A549 (cell line): Measurements from ENCODE around the gene HRC.
A peak's percentile ranks its signal among the peaks of the same experiment; 100 is the strongest.

Experiments used
- BCL3 ChIP-seq: fragments of >200 bp; sonication (Bioruptor Twin); formaldehyde crosslinking; IDR thresholded peaks from 3 replicates; pipeline ENCODE4 v1.6.1; 2016
- BHLHE40 ChIP-seq: IDR thresholded peaks from 2 replicates; pipeline ENCODE4 v1.6.1; 2012; ENCODE audit warnings: low read depth, low read length, inconsistent platforms
- CTCF ChIP-seq: fragments of >200 bp; sonication (Bioruptor Twin); formaldehyde crosslinking; IDR thresholded peaks from 3 replicates; pipeline ENCODE4 v1.5.1; 2016
- ESRRA ChIP-seq: fragments of 150-350 bp; IDR thresholded peaks from 2 replicates; pipeline ENCODE4 v1.6.1; 2014; ENCODE audit warnings: mild to moderate bottlenecking, low read length, borderline replicate concordance
- HOXA7 ChIP-seq: fragments of 250-450 bp; sonication (Bioruptor Pico); IDR thresholded peaks from 2 replicates; pipeline ENCODE4 v1.5.0; 2020; ENCODE audit warnings: mild to moderate bottlenecking, moderate library complexity
- JUN ChIP-seq, 2 experiments: fragments of >200 bp; sonication (Bioruptor Twin); formaldehyde crosslinking; IDR thresholded peaks; 2 replicates in 1 of 2; 3 replicates in 1 of 2; pipeline ENCODE4 v1.6.1; 2016 to 2017
- KDM5A ChIP-seq: fragments of 200-600 bp; sonication (generic); IDR thresholded peaks from 2 replicates; pipeline ENCODE4 v1.6.1; 2016; ENCODE audit warnings: antibody characterized with exemption, mild to moderate bottlenecking
- MAX ChIP-seq: IDR thresholded peaks from 2 replicates; pipeline ENCODE4 v1.6.1; 2012
- MYC ChIP-seq: IDR thresholded peaks from 2 replicates; pipeline ENCODE4 v1.6.1; 2012; ENCODE audit warnings: mild to moderate bottlenecking, inconsistent platforms, low read length, improper control_type of control experiment, borderline replicate concordance
- NPAS2 ChIP-seq: fragments of 250-450 bp; sonication (Bioruptor Pico); IDR thresholded peaks from 2 replicates; pipeline ENCODE4 v1.8.0; 2022; ENCODE audit warnings: mild to moderate bottlenecking, moderate library complexity, borderline replicate concordance
- POLR2A ChIP-seq: IDR thresholded peaks from 2 replicates; pipeline ENCODE4 v1.6.1; 2012; ENCODE audit warnings: mild to moderate bottlenecking, low read length
- RARB ChIP-seq: fragments of 250-450 bp; sonication (Bioruptor Pico); IDR thresholded peaks from 2 replicates; pipeline ENCODE4 v1.8.0; 2021; ENCODE audit warnings: mild to moderate bottlenecking, moderate library complexity
- TFCP2L1 ChIP-seq: fragments of 250-450 bp; sonication (Bioruptor Pico); IDR thresholded peaks from 2 replicates; pipeline ENCODE4 v1.5.0; 2021; ENCODE audit warnings: mild to moderate bottlenecking

DNA sequence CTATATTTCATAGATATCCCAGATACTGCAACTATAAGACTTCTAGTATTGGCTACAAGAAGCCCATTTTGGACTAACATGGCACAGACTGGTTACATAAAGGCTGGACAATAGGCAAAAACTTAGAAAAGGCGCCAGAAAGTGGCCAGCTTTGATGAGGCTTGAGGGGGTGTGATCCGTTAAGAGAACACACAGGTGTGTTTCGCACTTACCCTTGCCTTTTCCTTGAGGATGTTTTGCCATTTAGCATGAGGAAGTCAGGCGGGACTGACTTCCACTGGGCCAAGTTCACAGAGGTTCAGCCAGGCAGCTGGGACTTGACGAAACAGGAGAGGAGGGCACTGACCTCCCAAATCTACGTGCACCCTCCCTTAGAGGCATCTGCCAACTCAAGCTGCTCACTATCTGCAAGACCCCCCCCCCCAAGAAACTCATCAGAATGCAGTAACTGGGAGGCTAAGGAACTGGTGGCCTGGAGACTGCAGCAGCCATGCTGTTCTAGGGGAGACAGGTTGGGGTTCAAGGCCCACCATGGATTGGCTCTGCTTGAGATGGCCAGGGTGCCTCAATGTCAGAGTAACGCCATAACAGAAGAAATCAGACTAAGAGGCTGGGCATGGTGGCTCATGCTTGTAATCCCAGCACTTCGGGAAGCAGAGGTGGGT lies 45.5 kb downstream of the HRC start:
- TF ChIP-seq KDM5A (no peak), CTCF (no peak), MAX (no peak), POLR2A (no peak), RARB (CRISPR knock-in tag) (no peak), HOXA7 (CRISPR knock-in tag) (no peak), BCL3 (0 out of 3 replicates have a peak, but pooled peaks have one; percentile 5), ESRRA (no peak), MYC (no peak), JUN (IDR thresholded peaks at IDR 0.05) (no peak), NPAS2 (CRISPR knock-in tag) (no peak), TFCP2L1 (no peak), BHLHE40 (no peak)
